ENCODE data around the gene TGM1. TPM values are rescaled to one million over a fixed set of nuclear protein-coding genes. Genes with fewer than 3 reads are reported as not detected.

The TGM1 gene
- total RNA-seq, 1 experiment from 2014 or later, result 2.9 TPM

- no peak overlapping the region for H2AK5ac ChIP-seq (ENCODE audit: insufficient read length, low read length)
- peak overlapping the region in 1 of 3 experiments; percentile 99; a peak in 1 of 7 replicates for H3K27ac Mint-ChIP-seq
- no peak overlapping the region for H3K27ac ChIP-seq (ENCODE audit: insufficient read length, low read depth, low read length)
- H3K4me3 Mint-ChIP-seq, result peak overlapping the region; percentile 98 to 99
- no peak overlapping the region for H3K23ac ChIP-seq (ENCODE audit: insufficient read length, low read depth, low read length)
- no peak overlapping the region for H4K5ac ChIP-seq (ENCODE audit: insufficient read length, low read depth, low read length)
- H3K9me3 Mint-ChIP-seq, result no peaks in the 10 kb centered on the region
- no peak overlapping the region for H3K4ac ChIP-seq (ENCODE audit: low read depth, low read length)
- no peaks in the 10 kb centered on the region for H3K27me3 Mint-ChIP-seq (ENCODE audit: low read depth)
- H2AFZ ChIP-seq (ENCODE audit: low read length), result no peak overlapping the region
- H3K36me3 Mint-ChIP-seq (ENCODE audit: insufficient read depth in 1 of 3, low read depth in 3 of 3), result peaks cover 26 to 48% (median 45%) of the 10 kb centered on the region in 3 experiments; a peak in 6 of 7 replicates
- 0 out of 2 replicates have a peak, but pooled peaks cover 6% of the 10 kb centered on the region for H3K4me1 ChIP-seq (ENCODE audit: insufficient read depth, low read length)
- H2BK5ac ChIP-seq (ENCODE audit: insufficient read length, low read length), result no peak overlapping the region
- H3K18ac ChIP-seq (ENCODE audit: insufficient read length, low read depth, low read length), result no peak overlapping the region
- no peak overlapping the region for H2BK20ac ChIP-seq (ENCODE audit: low read depth, low read length, poor library complexity, severe bottlenecking)
- no peak overlapping the region for H3K56ac ChIP-seq (ENCODE audit: insufficient read length, low read depth, low read length)
- H3K4me2 ChIP-seq (ENCODE audit: insufficient read depth, insufficient read length, low read length), result peak overlapping the region; percentile 99
- H3K79me1 ChIP-seq (ENCODE audit: insufficient read depth, low read depth, low read length, poor library complexity, severe bottlenecking), result peaks cover 8% of the 10 kb centered on the region
- no CpG with 5 or more reads among the region's 2 CpGs for WGBS (ENCODE audit: extremely low coverage, insufficient read length, low lambda C conversion rate)
- H3K14ac ChIP-seq (ENCODE audit: insufficient read depth, low read length), result no peak overlapping the region
- no peak overlapping the region for H2BK120ac ChIP-seq (ENCODE audit: low read depth, low read length, poor library complexity, severe bottlenecking)
- peaks cover 15% of the 10 kb centered on the region for H3K23me2 ChIP-seq (ENCODE audit: insufficient read length, low read depth, low read length, poor library complexity, severe bottlenecking)
- H4K8ac ChIP-seq (replicated peaks; ENCODE audit: insufficient read length, low read depth, low read length), result no peak overlapping the region
- no peak for TF ChIP-seq CTCF (conservative IDR thresholded peaks at IDR 0.05)
- no peaks in the 10 kb centered on the region for H3K9me3 ChIP-seq (ENCODE audit: control insufficient read depth, low read depth, low read length)
- no peak overlapping the region for H4K91ac ChIP-seq (ENCODE audit: insufficient read length, low read depth, low read length)
- DNase-seq, result no peak
- H3T11ph ChIP-seq (ENCODE audit: low read length), result no peak overlapping the region
- H2BK15ac ChIP-seq (ENCODE audit: low read depth, low read length), result no peak overlapping the region
- peaks cover 8 to 22% of the 10 kb centered on the region in 2 experiments for H3K4me1 Mint-ChIP-seq
- no peaks in the 10 kb centered on the region for H4K20me1 ChIP-seq (ENCODE audit: control insufficient read depth, insufficient read depth, insufficient read length)
- peak overlapping the region; percentile 89 for H3K9ac ChIP-seq (ENCODE audit: extremely low read depth, insufficient read length, low read length)
- no peaks in the 10 kb centered on the region for H3K27me3 ChIP-seq (ENCODE audit: insufficient read depth, low read length)
- no peak overlapping the region for H2BK12ac ChIP-seq (ENCODE audit: insufficient read length, low read depth, low read length)
- H3K79me2 ChIP-seq (ENCODE audit: insufficient read depth, low read length), result peaks cover 3% of the 10 kb centered on the region; the same call in 1 of the 2 replicates
Observed at GRCh38 chr14:24233538-24233866, 29.5 kb downstream of the TGM1 start.
